Right lobe of liver (tissue), 6 donors: ENCODE data around the gene RRAS2. TPM values are rescaled to one million over a fixed set of nuclear protein-coding genes. Genes with fewer than 3 reads are reported as not detected.

ENCODE experiments used
- ATAC-seq, 4 donors: fragments of 200-7000 bp; cut with Tn5 transposase; one replicate each; pipeline ENCODE4 v1.9.1; 2020; ENCODE audit warnings: mild to moderate bottlenecking in 4 of 4, moderate library complexity in 4 of 4
- DNase-seq, 3 donors: peaks; one replicate each; pipeline ENCODE4 v3.0.0-alpha.2; 2020
- H3K27ac ChIP-seq, 3 donors: fragments of 200-600 bp; one replicate each; pipeline ENCODE4 v1.8.0; 2022
- H3K27me3 ChIP-seq, 2 donors: fragments of 200-600 bp; one replicate each; pipeline ENCODE4 v1.8.0; 2022
- H3K36me3 ChIP-seq, 4 donors: fragments of 200-600 bp; sonication (generic) in 1 of 4; one replicate each; pipeline versions ENCODE4 v1.5.1 to v1.8.0; 2017 to 2022; ENCODE audit warnings: control low read depth in 1 of 4
- H3K4me1 ChIP-seq, 4 donors: fragments of 200-600 bp; sonication (generic) in 1 of 4; one replicate each; pipeline versions ENCODE4 v1.5.1 to v1.8.0; 2017 to 2022; ENCODE audit warnings: control low read depth in 1 of 4
- H3K4me3 ChIP-seq, 3 donors: fragments of 200-600 bp; one replicate each; pipeline ENCODE4 v1.8.0; 2022
- H3K9me3 ChIP-seq, 4 donors: fragments of 200-600 bp; sonication (generic) in 1 of 4; one replicate each; pipeline versions ENCODE4 v1.5.1 to v1.8.0; 2017 to 2022; ENCODE audit warnings: control low read depth in 1 of 4
- CTCF ChIP-seq, 4 donors: fragments of 200-600 bp in 3 of 4; fragments of 450-650 bp in 1 of 4; IDR thresholded peaks; one replicate each; pipeline versions ENCODE4 v1.5.1 to v1.8.0; 2016 to 2022; ENCODE audit warnings: antibody characterized with exemption in 4 of 4, mild to moderate bottlenecking in 2 of 4
- POLR2A ChIP-seq: fragments of 450-650 bp; IDR thresholded peaks from one replicate; pipeline ENCODE4 v1.6.1; 2017; ENCODE audit warnings: antibody characterized with exemption, mild to moderate bottlenecking
- WGBS: methylation state at CpG from one replicate; pipeline ENCODE4 v1.1.6; 2018; ENCODE audit warnings: low coverage, low lambda C conversion rate; ENCODE audit not compliant: insufficient coverage; ENCODE audit errors: missing lambda C conversion rate; 5-methylcytosine and 5-hydroxymethylcytosine counted together
- intact Hi-C, 2 donors: fragments of 100-400 bp; cut with DNase I; formaldehyde crosslinking; loops; one replicate each; pipeline versions ENCODE4 v1.11.2 to v1.14.1; 2022
- total RNA-seq, 6 experiments: library from RNA; depleted of rRNA in 2 of 6; stranded (reverse); fragments of >200 nt in 2 of 6; fragmentation: NEBNext Ultra II Directional in 3 of 6; extraction: Animal tissue kit (Norgen Biotek cat#: 25700) in 3 of 6; gene quantifications; one replicate each; pipeline versions ENCODE4 v1.1.0 to v1.2.4, GENCODE V29; 2016 to 2023
- donor health status: DM: no; HTN: yes; CAD: no.
- donor health status: DM: no; HTN: no; CAD: no.
- donor health status: DM: no; HTN: no; CAD: no.
- donor health status: DM: no; HTN: yes; CAD: no.
- donor health status: DM: no; HTN: yes; CAD: no.

RRAS2 gene
- total RNA-seq, 6 experiments from 2014 or later: 21.0 to 44.8 (median 31.1) TPM

- Histone ChIP-seq H3K9me3 (no peaks in the 10 kb centered on the region), H3K27me3 (no peaks in the 10 kb centered on the region), H3K27ac (peak overlapping the region; percentile 73 to 95 (median 95)), H3K36me3 (no peaks in the 10 kb centered on the region), H3K4me3 (peak overlapping the region; percentile 36 to 64 (median 57)), H3K4me1 (peaks cover 0 to 20% (median 0%) of the 10 kb centered on the region in 4 donors)
- TF ChIP-seq CTCF (IDR thresholded peaks at IDR 0.05): no peak
- peak; percentile 86 for TF ChIP-seq POLR2A
- intact Hi-C loops: no loop called here
- peak; percentile 92 to 96 (median 94) for ATAC-seq
- under 1% methylated on average over 21 of the region's 54 CpGs for WGBS
- DNase-seq: peak; percentile 83 to 88 (median 88)
These were observed 22.1 kb upstream of the RRAS2 start for GRCh38 chr11:14380947-14381561.

GRCh38 chr11:14380125-14380936 is 21.3 kb upstream of the RRAS2 start:
- Histone ChIP-seq H3K27me3 (no peaks in the 10 kb centered on the region), H3K27ac (peak overlapping the region; percentile 73 to 95 (median 95)), H3K36me3 (no peaks in the 10 kb centered on the region), H3K9me3 (no peaks in the 10 kb centered on the region), H3K4me3 (peak overlapping the region; percentile 36 to 64 (median 57)), H3K4me1 (peaks cover 0 to 21% (median under 1%) of the 10 kb centered on the region in 4 donors)
- 35% methylated on average over 12 of the region's 14 CpGs for WGBS
- ATAC-seq: peak in 3 of 4 donors; percentile 1 to 9 (median 2)
- TF ChIP-seq CTCF (IDR thresholded peaks at IDR 0.05) (no peak), POLR2A (no peak)
- intact Hi-C loops: no loop called here
- DNase-seq: no peak

- Histone ChIP-seq H3K4me3 (no peak overlapping the region), H3K36me3 (no peaks in the 10 kb centered on the region), H3K27ac (no peak overlapping the region), H3K9me3 (no peaks in the 10 kb centered on the region), H3K4me1 (peaks cover 0 to 39% (median 5%) of the 10 kb centered on the region in 4 donors), H3K27me3 (no peaks in the 10 kb centered on the region)
- intact Hi-C loops: no loop called here
- no peak for ATAC-seq
- DNase-seq: no peak
- TF ChIP-seq CTCF (IDR thresholded peaks at IDR 0.05): no peak
- no peak for TF ChIP-seq POLR2A
These were observed 19.2 kb upstream of the RRAS2 start for GRCh38 chr11:14378171-14378570.

GRCh38 chr11:14376920-14377319 is 17.9 kb upstream of the RRAS2 start:
- intact Hi-C loops: no loop called here
- no peak overlapping the region for H3K4me3 ChIP-seq
- no peaks in the 10 kb centered on the region for H3K27me3 ChIP-seq
- TF ChIP-seq CTCF (IDR thresholded peaks at IDR 0.05) (no peak), POLR2A (no peak)
- H3K9me3 ChIP-seq: no peaks in the 10 kb centered on the region
- ATAC-seq: no peak
- H3K36me3 ChIP-seq: no peaks in the 10 kb centered on the region
- H3K27ac ChIP-seq: no peak overlapping the region
- H3K4me1 ChIP-seq: peaks cover 0 to 48% (median 5%) of the 10 kb centered on the region in 4 donors
- 79% methylated on average over 2 of the region's 2 CpGs for WGBS
- no peak for DNase-seq
